Testis (tissue), 3 donors: ENCODE data around the gene FBXW8. TPM values are rescaled to one million over a fixed set of nuclear protein-coding genes. Genes with fewer than 3 reads are reported as not detected.

Source experiments
- DNase-seq: peaks from one replicate; pipeline ENCODE4 v3.0.0-alpha.2; 2019
- H3K27ac ChIP-seq, 2 donors: fragments of 200-600 bp; sonication (generic); one replicate each; pipeline ENCODE4 v1.5.1; 2019
- H3K27me3 ChIP-seq: fragments of 200-600 bp; sonication (generic); one replicate; pipeline ENCODE4 v1.5.1; 2019
- H3K36me3 ChIP-seq: fragments of 200-600 bp; sonication (generic); one replicate; pipeline ENCODE4 v1.5.1; 2017; ENCODE audit warnings: low read depth; ENCODE audit errors: missing control alignments
- H3K4me1 ChIP-seq: fragments of 200-600 bp; sonication (generic); one replicate; pipeline ENCODE4 v1.5.1; 2019
- H3K4me3 ChIP-seq, 2 donors: fragments of 200-600 bp; sonication (generic); one replicate each; pipeline ENCODE4 v1.5.1; 2017 to 2019
- H3K9me3 ChIP-seq: fragments of 200-600 bp; sonication (generic); one replicate; pipeline ENCODE4 v1.5.1; 2017
- POLR2A ChIP-seq: fragments of 450-650 bp; IDR thresholded peaks from one replicate; pipeline ENCODE4 v1.6.1; 2017; ENCODE audit warnings: antibody characterized with exemption, mild to moderate bottlenecking, moderate library complexity
- WGBS, 2 donors: methylation state at CpG; one replicate each; pipeline ENCODE4 v1.1.5; 2018; 5-methylcytosine and 5-hydroxymethylcytosine counted together
- intact Hi-C: fragments of 100-400 bp; cut with DNase I; formaldehyde crosslinking; loops from one replicate; pipeline ENCODE4 v1.15.1; 2023; ENCODE audit warnings: low total_unique reads
- polyA plus RNA-seq: library from polyadenylated mRNA; stranded (reverse); fragments of 350-450 nt; fragmentation: Illumina TruSeq; extraction: RNeasy Lipid Tissue Mini Kit (QIAGEN cat#74804); gene quantifications from one replicate; pipeline ENCODE4 v1.2.3, GENCODE V29; 2014; ENCODE audit warnings: low read depth, low replicate concordance; ENCODE audit not compliant: insufficient read depth
- total RNA-seq, 2 donors: library from RNA; depleted of rRNA; stranded (reverse); fragments of >200 nt; gene quantifications; one replicate each; pipeline ENCODE4 v1.2.3, GENCODE V29; 2016
- TF ChIP-seq, protein P1 (sequence below), 3 experiments: fragments of 450-650 bp in 2 of 3; fragments of 200-600 bp in 1 of 3; sonication (generic) in 1 of 3; IDR thresholded peaks; one replicate each; pipeline ENCODE4 v1.5.1; 2016 to 2019; ENCODE audit warnings: antibody characterized with exemption in 3 of 3, mild to moderate bottlenecking in 2 of 3, moderate library complexity in 1 of 3

Gene FBXW8
- total and polyA plus RNA-seq, 3 donors from 2014 or later, result 11.1 to 32.8 (median 31.0) TPM

DNA sequence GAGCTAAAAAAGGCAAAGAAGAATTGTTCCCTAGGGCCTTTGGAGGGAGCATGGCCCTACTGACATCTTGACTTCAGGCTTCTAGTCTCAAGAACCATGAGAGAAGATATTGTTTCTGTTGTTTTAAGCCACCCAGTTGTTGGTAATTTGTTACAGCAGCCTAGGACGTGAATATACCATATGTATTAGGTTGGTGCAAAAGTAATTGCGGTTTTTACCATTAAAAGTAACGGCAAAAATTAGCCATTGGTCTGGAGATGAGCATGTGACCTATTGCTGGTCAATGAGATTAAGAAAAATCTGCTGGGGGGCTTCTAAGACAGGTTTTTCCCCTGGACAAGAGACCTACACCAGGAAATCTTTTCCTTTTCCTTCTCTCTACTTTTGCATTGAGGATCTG is 19.7 kb upstream of the FBXW8 start:
- DNase-seq, result no peak
- no peaks in the 10 kb centered on the region for H3K9me3 ChIP-seq
- H3K4me3 ChIP-seq, result no peak overlapping the region
- intact Hi-C loops, result no loop called here
- no peaks in the 10 kb centered on the region for H3K4me1 ChIP-seq
- H3K36me3 ChIP-seq, result no peaks in the 10 kb centered on the region
- no peak for TF ChIP-seq POLR2A
- TF ChIP-seq, protein P1, sequence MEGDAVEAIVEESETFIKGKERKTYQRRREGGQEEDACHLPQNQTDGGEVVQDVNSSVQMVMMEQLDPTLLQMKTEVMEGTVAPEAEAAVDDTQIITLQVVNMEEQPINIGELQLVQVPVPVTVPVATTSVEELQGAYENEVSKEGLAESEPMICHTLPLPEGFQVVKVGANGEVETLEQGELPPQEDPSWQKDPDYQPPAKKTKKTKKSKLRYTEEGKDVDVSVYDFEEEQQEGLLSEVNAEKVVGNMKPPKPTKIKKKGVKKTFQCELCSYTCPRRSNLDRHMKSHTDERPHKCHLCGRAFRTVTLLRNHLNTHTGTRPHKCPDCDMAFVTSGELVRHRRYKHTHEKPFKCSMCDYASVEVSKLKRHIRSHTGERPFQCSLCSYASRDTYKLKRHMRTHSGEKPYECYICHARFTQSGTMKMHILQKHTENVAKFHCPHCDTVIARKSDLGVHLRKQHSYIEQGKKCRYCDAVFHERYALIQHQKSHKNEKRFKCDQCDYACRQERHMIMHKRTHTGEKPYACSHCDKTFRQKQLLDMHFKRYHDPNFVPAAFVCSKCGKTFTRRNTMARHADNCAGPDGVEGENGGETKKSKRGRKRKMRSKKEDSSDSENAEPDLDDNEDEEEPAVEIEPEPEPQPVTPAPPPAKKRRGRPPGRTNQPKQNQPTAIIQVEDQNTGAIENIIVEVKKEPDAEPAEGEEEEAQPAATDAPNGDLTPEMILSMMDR (IDR thresholded peaks at IDR 0.05), result no peak
- H3K27me3 ChIP-seq, result no peaks in the 10 kb centered on the region
- 90 to 91% methylated on average over 3 of the region's 3 CpGs for WGBS, 2 donors
- H3K27ac ChIP-seq, result no peak overlapping the region

DNA sequence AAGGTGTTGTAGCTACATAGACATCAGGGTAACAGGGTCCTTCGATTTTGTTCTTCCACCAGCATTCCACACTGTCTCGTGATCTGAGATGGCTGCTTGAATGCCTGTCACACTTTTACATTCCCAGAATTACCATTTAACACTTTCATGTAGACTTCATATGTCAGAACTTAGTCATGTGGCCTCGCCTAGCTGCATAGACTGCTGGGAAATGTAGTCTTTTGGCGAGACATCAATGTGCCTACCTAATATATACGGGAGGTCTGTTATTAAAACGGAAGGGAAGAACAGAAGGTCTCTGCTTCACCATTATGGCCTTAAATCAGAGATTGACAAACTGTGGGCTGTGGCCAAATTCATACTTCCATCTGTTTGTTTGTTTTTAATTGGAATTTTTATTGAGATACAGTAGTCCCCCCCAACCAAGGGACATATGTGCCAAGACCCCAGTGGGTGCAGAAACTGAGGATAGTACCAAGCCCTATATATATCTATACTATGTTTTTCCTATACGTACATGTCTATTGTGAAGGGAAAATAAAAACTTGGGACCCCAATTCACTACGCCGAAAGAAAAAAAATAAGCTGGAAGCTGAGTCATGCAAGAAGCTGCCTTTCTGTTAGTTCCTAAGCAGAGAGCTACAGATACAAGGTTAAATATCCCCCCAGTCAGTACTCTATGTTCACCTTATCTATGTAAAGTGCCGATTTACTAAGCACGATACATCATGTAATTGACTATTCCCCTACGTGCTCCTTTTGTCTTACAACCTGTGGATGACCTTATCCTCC is 18.2 kb upstream of the FBXW8 start:
- no peak overlapping the region for H3K4me3 ChIP-seq
- H3K4me1 ChIP-seq, result no peaks in the 10 kb centered on the region
- no peaks in the 10 kb centered on the region for H3K36me3 ChIP-seq
- WGBS, 2 donors, result 73 to 84% methylated on average over 12 of the region's 12 CpGs
- no peak overlapping the region for H3K27ac ChIP-seq
- TF ChIP-seq, protein P1 (IDR thresholded peaks at IDR 0.05), result no peak
- TF ChIP-seq POLR2A, result no peak
- no peaks in the 10 kb centered on the region for H3K27me3 ChIP-seq
- no peak for DNase-seq
- no peaks in the 10 kb centered on the region for H3K9me3 ChIP-seq
- intact Hi-C loops, result no loop called here

DNA sequence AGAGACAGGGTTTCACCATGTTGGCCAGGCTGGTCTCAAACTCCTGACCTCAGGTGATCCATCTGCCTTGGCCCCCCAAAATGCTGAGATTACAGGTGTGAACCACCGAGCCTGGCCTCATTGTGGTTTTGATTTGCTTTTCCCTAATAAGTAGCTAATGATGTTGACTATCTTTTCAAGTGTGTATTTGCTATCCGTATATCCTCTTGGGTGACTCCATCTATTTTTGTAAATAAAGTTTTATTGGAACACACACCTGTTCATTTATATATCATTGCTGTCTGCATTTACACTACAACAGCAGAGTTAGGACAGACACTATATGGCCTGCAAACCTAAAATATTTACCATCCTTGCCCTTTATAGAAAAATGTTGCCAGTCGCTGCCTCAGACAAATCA is 15.8 kb upstream of the FBXW8 start:
- Histone ChIP-seq H3K36me3 (no peaks in the 10 kb centered on the region), H3K27ac (no peak overlapping the region), H3K4me3 (no peak overlapping the region), H3K27me3 (no peaks in the 10 kb centered on the region), H3K4me1 (no peaks in the 10 kb centered on the region), H3K9me3 (no peaks in the 10 kb centered on the region)
- WGBS, 2 donors, result 92 to 94% methylated on average over 3 of the region's 3 CpGs
- DNase-seq, result no peak
- TF ChIP-seq POLR2A, result no peak
- TF ChIP-seq, protein P1 (IDR thresholded peaks at IDR 0.05), result no peak
- intact Hi-C loops, result no loop called here

DNA sequence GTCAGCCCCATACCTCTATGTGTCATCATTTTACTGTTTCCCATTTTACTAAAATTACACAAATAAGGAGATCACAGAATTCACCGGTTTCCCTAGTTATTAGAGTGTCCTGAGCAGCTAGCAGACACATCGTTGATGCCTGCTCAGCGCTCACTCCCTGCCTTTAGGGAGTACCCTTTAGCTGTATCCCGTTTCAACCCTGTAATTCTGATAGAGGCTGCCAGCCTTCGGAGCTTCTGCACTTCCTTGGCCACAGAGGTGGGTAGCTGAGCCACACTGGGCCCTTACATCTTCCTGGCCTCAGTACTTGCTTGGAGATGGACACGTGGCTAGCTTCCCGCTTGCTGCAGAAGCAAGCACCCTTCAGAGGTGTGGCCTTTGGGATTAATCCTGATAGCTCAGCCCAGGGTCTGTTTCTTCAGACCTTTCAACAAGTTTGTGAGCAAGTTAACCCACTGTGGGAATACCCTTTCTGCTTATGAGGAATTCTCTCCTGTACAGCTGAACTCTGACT is 14.3 kb upstream of the FBXW8 start:
- Histone ChIP-seq H3K4me3 (no peak overlapping the region), H3K27ac (no peak overlapping the region), H3K27me3 (no peaks in the 10 kb centered on the region), H3K9me3 (no peaks in the 10 kb centered on the region), H3K36me3 (no peaks in the 10 kb centered on the region), H3K4me1 (no peaks in the 10 kb centered on the region)
- TF ChIP-seq, protein P1 (IDR thresholded peaks at IDR 0.05), result no peak
- TF ChIP-seq POLR2A, result no peak
- intact Hi-C loops, result no loop called here
- WGBS, 2 donors, result 71 to 79% methylated on average over 7 of the region's 7 CpGs
- no peak for DNase-seq

DNA sequence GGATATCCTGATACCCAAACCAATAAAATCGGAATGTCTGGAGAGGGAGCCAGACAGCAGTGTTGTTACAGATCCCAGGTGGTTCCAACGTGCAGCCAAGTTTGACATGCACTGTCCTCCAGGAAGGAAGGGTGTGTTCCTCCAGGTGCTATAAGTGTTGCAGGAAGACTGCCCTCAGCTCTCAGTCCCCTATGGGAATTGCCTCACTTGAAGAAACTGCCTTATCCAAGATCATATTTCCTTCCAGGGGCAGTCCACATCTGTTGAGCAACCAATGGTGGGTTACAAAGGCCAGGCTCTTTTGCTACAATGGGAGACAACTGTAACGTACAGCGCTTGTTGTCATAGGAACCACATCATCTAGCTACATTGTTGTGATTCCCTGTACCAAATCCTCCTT is 13.3 kb upstream of the FBXW8 start:
- Histone ChIP-seq H3K36me3 (no peaks in the 10 kb centered on the region), H3K27ac (no peak overlapping the region), H3K4me3 (no peak overlapping the region), H3K9me3 (no peaks in the 10 kb centered on the region), H3K27me3 (no peaks in the 10 kb centered on the region), H3K4me1 (no peaks in the 10 kb centered on the region)
- no peak for DNase-seq
- 70 to 74% methylated on average over 4 of the region's 4 CpGs for WGBS, 2 donors
- intact Hi-C loops, result no loop called here
- no peak for TF ChIP-seq POLR2A
- TF ChIP-seq, protein P1 (IDR thresholded peaks at IDR 0.05), result no peak
